ENCODE results near the gene PLEK.
"Not testable (repeated sequence)": the region's sequence is repeated elsewhere in the genome, so short reads cannot be mapped to it uniquely, and the experiment has no call there.

PLEK gene

DNA sequence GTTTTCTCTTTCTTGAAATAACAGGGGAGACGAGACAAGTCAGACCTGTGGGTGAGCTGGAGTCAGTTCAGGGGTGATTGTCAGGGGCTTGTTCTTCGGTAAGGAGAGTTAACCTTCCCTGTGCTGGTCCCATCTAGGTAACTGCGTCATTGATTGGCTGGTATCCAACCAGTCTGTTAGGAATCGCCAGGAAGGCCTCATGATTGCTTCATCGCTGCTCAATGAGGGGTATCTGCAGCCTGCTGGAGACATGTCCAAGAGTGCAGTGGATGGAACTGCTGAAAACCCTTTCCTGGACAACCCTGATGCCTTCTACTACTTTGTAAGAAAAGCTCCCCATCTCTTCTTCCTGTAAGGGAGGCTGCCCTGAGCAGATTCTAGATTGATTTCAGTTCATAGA, 21.3 kb downstream of the PLEK start:
- no peak for DNase-seq

DNA sequence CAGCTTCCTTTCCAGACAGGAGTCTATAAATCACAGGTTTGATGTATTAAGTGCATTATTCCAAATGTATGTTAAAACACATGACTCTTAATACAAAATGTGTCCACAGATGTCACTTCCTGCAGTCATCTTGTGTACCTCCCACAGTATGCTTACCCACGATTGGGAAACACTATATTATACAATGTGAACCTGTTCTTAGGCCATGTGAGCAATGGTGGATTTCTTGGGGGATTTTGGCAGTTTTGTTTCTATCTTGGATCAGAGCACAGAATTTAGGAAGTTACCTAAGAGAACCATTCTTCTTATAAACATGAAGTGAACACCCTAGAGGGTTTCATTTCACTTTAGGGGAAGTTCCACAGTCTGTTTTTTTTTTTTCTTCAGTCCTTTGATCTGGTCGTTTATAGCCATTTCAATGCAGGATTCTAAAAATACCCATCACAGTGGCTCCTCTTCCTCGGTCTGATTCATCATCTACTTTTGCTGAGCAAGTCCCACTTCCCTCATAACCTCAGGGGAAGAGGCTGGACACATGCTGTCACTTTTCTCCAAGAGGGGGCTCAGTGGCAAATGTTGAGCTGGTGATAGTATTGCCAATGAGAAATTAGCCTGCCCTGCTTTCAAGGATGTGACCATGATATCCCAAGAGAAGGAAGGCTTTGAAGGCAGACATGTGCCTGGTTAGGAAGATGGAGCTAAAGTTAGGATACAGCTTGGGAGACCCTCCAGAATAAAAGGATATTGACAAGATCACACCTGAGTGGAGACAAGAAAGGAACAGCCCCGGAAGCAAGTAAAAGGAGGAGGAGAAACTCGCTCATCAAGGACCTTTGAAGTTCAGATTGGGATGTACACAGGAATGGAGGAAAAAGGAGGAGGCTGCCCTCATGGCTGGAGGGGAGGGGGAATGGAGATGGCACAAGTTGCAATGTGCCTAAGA, 22.6 kb downstream of the PLEK start:
- no peak for DNase-seq

DNA sequence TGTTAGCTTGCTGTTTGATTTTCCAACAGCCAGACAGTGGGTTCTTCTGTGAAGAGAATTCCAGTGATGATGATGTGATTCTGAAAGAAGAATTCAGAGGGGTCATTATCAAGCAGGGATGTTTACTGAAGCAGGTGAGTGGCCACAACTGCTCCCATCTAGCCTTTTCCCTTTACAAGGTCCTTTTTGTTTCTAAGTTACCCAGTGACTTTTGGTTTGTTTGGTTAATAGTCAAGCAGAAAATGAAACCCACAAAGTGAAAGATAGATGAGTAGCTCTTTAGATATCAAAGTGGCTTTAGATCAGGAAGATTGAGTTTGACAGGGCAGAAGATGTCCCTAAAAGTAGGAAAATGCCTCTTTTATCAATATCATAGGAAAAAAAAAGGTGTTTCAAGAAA, 23.3 kb downstream of the PLEK start:
- no peak for DNase-seq

DNA sequence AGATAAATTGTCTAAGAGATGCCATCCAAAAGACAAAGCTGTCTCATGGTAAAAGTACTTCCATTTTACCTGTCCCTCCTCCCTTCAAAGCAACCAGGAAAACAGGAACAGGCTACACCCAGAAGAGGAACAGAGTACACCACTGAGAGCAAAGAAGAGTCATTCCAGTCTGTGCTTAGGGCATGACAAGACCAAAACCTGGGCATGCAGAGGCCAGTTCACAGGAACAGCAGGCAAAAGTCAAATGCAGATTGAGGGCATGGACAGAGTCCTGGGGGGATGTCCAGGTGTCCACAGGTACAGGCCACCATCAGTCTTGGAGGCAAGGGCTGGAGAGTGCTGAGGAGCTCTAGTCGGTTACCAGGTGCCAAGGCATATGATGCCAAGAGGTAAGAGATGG, 23.7 kb downstream of the PLEK start:
- DNase-seq, result no peak

DNA sequence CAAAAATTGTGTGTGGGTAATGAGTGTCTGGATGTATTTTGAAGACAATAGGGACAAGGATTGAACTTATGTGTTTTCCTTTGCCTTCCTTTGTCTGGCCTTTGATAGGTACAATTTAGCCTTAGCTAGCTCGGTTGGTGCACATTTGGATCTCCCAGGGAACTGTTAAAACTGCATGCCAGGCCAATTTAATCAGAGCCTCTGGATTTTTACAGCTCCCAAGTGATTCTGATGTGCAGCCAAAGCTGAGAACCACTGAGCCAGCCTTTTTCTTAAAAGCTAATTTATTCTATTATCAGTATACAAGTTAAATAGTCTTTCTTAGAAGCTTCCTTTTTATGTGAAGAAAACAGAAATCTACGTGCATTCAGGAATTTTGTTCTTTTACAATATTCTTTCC, 25.0 kb downstream of the PLEK start:
- DNase-seq, result no peak

DNA sequence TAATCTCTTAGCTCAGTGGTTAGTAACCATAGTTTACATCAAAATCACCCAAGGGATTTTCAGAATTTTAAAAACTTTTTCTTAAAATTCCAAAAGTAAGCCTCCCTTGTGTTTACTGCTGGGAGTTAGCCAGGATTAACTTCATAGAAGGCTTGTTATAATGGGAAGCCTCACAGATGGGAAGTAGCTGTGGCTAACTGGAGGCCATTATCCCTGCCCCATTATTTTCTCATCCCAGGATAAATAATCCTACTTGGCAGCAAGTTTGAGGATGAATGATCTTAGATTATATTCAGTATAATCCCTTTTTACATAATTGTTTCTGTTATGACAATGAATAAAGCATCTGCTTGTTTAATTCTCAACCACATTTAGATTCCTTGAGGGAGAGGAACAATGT, 25.5 kb downstream of the PLEK start:
- DNase-seq, result no peak

DNA sequence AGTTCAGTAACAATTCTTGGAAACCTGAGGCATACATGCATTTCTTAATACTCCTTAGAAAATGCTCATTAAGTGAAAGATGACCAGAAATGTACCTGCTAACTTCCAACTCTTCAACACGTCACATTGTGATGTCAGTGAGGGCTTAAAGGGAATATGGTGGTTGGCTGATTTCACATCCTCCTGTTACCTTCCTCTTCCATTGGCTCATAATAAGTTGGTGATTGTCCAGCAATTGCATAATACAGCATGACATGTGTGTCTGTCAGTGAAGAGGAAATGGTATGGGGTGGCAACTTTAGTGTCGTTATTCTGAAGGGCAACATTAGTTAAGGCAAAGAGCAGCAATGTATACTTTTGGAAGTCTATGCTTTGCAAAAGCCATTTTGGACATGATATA, 26.0 kb downstream of the PLEK start:
- DNase-seq, result no peak

DNA sequence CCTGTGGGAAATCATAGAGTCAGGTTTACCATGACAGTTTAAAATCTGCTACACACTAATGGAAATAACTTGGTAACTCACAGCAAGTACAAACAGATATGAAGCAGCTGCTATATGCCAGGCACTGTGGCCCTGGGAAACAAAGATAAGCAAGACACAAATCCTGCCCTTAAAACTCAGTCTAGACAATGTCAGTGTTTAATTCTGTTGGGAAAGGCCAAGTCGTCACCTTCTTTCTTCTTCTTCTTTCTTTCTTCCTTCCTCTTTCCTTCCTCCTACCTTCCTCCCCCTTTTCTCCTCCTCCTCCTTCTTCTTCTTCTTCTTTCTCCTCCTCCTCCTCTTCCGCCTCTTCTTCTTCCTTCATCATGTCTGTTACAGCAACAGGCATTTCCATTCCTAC, 26.8 kb downstream of the PLEK start:
- DNase-seq, result no peak

DNA sequence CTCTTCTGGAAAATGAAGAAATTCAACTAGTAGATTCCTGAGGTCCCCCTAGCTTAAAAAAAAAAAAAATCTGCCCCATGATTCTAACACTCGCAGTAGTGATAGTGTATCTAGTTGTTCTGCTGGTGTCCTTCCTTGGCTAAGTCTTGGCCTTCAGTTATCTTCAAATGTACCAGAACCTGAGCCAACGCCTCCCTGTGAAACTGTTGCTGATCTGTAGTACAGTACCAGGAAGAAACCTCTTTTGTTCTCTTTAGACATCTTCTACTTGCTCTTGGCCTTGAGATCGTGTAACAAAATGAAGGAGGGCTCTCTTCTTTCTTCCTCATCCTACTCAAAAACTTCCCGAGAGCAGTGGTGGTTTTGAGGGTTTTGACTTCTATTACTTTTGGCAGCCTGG, 31.0 kb downstream of the PLEK start:
- no peak for DNase-seq

DNA sequence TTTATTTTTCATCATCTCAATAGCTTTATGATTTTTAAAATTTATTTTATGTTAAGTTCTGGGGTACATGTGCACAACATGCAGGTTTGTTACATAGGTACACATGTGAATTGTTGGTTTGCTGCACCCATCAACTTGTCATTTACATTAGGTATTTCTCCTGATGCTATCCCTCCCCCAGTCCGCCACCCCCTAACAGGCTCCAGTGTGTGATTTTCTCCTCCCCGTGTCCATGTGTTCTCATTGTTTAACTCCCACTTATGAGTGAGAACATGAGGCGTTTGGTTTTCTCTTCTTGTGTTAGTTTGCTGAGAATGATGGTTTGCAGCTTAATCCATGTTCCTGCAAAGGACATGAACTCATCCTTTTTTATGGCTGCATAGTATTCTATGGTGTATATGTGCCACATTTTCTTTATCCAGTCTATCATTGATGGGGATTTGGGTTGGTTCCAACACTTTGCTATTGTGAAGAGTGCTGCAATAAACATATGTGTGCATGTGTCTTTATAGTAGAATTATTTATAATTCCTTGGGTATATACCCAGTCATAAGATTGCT, 32.7 kb downstream of the PLEK start:
- DNase-seq, result not testable (repeated sequence)

DNA sequence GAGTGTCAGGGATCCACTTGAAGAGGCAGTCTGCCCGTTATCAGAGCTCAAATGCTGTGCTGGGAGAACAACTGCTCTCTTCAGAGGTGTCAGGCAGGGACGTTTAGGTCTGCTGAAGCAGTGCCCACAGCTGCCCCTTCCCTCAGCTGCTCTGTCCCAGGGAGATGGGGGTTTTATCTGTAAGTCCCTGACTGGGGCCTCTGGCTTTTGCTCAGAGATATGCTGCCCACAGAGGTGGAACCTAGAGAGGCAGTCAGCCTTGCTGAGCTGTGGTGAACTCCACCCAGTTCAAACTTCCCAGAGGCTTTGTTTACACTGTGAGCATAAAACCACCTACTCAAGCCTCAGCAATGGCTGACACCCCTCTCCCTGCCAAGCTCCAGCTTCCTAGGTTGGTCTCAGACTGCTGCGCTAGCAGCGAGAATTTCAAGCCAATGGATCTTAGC, 38.1 kb downstream of the PLEK start:
- DNase-seq, result no peak

DNA sequence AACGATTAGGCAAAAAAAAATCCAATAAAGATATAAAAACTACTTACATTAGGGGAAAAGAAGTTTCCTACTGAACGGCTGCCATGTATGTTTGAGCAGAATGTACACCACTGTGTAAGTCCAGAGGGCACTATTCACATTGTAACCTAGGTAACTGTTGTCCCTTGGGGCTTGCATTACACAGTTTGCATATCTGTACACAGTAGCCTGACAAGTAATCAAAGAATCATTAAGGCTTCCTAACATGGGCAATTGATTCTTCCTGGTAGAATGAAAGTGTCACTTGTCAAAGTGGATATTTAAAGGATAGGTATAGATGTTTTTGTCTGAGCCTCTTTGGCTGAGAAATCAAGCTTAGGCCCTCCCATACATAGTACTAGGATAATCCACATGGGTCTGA, 39.1 kb downstream of the PLEK start:
- no peak for DNase-seq

DNA sequence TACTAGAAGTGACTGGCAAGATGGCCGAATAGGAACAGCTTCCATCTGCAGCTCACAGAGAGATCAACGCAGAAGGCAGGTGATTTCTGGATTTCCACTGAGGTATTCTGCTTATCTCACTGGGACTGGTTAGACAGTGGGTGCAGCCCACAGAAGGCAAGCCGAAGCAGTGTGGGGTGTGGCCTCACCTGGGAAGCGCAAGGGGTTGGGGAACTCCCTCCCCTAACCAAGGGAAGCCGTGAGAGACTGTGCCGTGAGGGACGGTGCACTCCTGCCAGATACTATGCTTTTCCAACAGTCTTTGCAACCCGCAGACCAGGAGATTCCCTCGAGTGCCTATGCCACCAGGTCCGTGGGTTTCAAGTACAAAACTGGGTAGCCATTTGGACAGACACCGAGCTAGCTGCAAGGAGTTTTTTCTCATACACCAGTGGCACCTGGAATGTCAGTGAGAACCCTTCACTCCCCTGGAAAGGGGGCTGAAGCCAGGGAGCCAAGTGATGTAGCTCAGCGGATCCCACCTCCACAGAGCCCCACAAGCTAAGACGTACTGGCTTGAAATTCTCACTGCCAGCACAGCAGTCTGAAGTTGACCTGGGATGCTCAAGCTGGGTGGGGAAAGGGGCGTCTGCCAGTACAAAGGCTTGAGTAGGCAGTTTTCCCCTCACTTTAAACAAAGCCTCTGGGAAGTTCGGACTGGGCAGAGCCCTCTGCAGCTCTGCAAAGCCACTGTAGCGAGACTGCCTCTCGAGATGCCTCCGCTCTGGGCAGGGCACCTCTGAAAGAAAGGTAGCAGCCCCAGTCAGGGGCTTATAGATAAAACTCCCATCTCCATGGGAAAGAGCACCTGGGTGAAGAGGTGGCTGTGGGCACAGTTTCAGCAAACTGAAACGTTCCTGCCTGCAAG, 40.1 kb downstream of the PLEK start:
- DNase-seq, result no peak

DNA sequence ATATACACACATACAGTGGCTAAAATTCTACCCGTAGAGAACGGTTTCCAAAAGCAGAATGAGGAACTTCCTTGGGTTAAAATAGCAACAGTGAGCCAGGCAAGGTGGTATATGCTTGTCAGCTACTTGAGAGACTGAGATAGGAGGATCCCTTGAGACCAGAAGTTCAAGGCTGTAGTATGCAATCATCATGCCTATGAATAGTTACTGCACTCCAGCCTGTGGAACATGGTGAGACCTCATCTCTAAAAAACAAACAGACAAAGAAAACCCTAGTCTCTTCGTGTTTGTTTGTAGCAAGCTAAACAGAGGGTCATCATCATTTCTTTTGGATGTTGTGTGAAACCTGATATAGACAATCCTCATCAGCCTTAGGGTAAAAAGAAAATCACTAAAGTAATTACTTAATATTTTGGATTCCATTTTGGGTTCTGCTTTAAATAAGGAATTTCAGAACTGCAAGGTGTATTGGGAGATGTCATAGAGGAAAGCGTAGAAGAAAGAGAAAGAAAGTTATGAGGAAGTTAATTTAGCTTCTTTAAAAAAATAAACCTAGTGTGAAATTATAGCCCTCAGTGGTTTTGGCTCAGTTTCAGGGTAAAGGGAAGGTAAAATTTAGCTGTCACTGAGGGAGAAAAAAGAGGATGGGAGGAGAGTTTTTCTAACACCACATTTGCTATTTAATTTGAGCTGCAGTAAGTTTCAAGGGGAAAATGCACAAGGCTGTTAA, 46.5 kb downstream of the PLEK start:
- no peak for DNase-seq

DNA sequence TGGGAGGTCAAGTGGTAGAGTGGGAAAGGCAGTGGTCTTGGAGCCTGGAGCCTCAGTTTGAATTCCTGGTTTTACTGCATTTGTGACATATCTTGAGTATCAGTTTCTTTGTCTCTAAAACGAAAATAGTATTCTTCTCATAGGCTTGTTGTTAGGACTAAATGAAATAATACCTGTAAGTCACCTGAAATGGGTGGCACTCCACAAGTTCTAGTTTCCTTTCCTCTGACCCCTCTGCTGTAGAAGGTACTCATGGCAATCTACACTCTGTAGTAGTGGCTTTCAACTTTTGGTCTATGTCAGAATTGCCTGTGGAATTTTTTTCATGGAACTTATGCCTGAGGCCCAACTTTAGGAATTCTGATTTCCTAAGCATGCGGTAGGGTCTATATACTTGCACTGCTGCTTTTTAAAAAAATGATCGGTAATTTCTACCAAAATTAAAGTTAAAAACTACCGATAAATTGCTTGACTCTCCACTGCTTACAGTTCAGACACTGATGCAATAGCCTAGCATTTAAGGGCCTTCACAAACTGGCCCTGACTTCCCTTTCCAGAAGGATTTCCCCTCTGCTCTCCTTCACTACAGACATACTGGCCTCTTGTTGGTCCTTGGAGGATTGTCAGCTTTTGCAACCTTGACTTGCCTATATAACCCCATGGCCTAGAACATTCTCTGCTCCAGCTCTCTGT, 47.2 kb downstream of the PLEK start:
- no peak for DNase-seq

DNA sequence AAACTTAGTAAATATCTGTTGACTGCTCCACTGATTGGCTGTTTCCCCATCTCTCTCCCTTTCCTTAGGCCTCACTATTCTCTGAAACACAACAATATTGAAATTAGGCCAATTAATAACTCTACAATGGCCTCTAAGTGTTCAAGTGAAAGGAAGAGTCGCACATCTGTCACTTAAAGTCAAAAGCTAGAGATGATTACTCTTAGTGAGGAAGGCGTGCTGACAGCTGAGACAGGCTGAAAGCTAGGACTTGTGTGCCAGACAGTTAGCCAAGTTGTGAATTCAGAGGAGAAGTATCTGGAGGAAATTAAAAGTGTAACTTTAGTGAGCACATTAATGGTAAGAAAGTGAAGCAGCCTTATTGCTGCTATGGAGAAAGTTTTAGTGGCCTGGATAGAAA, 48.4 kb downstream of the PLEK start:
- DNase-seq, result no peak

DNA sequence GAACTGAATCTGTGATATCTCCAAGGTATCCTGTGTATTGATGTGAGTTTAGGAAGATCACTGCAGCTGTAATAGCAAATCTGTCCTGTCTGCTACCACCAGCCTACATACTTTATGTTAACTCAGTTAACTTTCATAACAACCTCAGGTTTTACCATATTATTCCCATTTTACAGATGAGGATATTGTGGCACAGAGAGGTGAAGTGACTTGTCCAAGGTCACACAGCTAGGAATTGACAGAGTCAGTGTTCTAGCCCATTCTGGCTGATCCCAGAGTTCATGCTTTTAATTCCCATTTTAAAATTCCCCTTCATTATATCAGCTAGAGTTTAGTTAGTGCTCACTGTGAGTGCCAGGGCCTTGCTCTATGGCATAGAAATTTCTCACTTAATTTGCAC, 49.4 kb downstream of the PLEK start:
- no peak for DNase-seq

DNA sequence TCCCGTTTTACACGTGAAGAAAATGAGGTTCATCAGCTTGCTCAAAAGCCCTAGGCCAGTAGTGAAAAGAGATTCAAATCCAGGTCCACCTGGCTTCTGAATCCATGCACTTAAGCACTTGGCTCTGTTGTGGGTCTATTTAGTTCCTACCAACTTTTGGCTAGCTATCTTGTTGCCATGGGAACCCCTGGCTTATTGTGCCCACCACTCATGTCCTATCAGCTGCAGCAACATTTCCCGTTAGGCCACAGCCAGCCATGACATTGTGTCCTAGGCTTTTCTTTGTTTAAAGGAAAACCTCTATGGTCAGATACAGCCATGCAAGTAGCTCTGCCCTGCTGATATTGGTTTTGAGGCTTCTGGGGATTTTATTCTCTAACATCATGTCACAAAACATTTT, 49.8 kb downstream of the PLEK start:
- no peak for DNase-seq

DNA sequence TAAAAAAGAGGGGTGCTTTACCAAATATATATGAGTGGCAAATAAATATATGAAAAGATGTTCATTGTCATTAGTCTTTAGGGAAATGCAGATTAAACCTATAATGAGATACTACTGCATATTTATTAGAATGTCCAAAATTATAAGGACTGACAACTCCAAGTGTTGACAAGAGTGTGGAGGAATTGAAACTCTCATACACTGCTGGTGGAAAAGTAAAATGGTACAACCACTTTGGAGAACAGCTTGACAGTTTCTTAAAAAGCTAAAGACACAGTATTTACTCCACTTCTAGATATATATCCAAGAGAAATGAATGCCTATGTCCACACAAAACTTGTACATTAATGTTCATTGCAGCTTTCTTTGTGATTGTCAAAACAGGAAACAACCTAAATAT, 50.4 kb downstream of the PLEK start:
- no peak for DNase-seq

DNA sequence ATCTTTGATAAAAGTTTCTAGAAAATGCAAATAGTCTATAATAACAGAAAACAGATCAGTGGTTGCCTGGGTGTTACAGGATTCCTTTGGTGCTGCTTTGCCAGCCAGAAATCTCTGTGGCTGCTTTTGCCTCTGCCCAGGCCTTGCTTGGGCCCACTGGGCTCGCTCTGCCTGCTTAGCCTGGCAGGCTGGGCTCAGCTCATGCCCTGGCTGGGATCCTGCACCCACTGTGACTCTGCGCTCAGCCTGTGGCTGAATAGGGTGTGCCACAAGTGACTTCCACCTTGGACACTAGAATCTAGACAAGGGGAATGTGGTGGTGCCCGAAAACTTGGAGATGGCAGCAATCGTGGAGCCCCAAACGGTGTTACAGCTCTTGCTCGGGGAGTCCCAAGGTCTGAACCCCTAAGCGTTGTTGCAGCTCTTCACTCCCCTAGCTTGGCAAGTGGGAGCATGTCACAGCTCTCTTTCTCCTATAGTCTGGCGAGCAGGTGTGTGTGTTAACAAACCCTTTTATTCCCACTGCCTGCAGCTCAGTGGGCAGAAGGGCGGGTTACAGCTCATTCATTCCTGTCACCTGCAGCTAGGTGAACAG, 51.1 kb downstream of the PLEK start:
- DNase-seq, result no peak

DNA sequence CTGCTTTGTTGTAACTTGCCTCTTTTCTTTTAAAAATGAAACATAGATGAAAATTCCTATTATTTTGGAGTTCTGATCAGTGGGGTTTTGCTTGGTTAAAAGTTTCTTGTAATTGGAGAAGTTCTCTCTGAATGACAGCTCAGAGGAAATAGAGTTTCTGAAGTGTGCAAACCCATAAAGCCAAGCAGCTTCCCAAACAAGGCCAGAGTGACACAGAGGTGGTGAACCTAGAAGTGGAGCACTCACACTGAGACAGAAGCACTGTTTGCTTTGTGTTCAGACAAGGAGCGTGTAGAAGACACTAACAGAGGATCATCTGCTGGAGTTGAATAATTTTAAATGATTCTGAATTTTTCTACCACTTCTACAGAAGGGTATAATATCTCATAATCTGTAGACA, 52.8 kb downstream of the PLEK start:
- no peak for DNase-seq

DNA sequence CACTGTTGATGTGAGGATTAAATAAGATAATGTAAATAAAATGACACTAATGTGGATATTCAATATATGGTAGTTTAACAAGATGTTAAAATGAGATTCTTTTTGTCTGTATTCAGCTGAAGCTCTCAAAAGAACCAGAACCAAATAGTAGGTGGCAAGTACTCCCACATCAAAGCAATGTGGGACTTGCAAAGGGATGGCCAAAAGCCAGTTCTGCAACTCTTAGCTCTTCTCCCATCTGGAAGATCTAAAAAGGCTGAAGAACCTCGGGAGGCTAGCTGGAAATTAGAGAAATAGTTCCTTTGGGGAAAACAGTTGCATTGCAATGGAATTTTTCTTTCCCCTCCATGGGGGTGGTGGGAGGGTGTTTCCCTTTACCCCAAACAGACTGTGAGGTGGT, 53.3 kb downstream of the PLEK start:
- no peak for DNase-seq
